GM23248 (cell line): ENCODE data around the gene DNAH14.

Experiments used
- EZH2 ChIP-seq: fragments of 200-600 bp; sonication (generic); IDR thresholded peaks from 2 replicates; pipeline ENCODE4 v1.6.1; 2018; ENCODE audit warnings: antibody characterized with exemption, mild to moderate bottlenecking; ENCODE audit not compliant: insufficient read depth, poor library complexity, severe bottlenecking
- EZH2phosphoT487 ChIP-seq: fragments of 200-600 bp; sonication (generic); IDR thresholded peaks from 2 replicates; pipeline ENCODE4 v1.6.1; 2018; ENCODE audit warnings: antibody characterized with exemption, moderate library complexity, mild to moderate bottlenecking, low read depth; ENCODE audit not compliant: insufficient read depth

- TF ChIP-seq EZH2, result no peak
- TF ChIP-seq EZH2phosphoT487, result no peak
Measured at GRCh38 chr1:224901087-224901810, 28.2 kb upstream of the DNAH14 start.
